COLO829 (cell line): ENCODE data around the gene ANO1.
"Not testable (repeated sequence)": the region's sequence is repeated elsewhere in the genome, so short reads cannot be mapped to it uniquely, and the experiment has no call there.

ENCODE experiments used
- DNase-seq: peaks from one replicate; pipeline ENCODE4 v3.0.0; 2012; ENCODE audit warnings: low spot score

The ANO1 gene

DNA sequence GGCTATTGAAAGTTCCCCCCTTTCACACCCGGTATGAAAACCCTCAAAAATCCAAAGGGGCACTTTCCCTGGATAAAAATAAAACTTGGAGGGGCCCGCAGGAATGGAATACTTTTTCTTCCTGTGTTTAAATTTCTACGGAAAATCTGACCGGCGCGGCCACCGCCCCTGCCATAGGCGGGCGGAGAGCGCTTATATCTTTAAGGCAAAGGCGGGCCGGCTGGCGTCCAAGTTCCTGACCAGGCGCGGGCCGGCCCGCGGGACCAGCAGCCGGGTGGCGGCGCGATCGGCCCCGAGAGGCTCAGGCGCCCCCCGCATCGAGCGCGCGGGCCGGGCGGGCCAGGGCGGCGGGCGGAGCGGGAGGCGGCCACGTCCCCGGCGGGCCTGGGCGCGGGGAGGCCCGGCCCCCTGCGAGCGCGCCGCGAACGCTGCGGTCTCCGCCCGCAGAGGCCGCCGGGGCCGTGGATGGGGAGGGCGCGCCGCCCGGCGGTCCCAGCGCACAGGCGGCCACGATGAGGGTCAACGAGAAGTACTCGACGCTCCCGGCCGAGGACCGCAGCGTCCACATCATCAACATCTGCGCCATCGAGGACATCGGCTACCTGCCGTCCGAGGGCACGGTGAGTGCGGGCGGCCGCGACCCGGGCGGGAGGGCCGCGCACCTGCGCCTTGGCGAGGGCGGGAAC lies at the start of gene ANO1:
Gene ANO1, plus strand, starts transcription at position 223 of the 686 bp plus-strand sequence. Its CDS starts 290 bp downstream, at position 513.
- no peak for DNase-seq

DNA sequence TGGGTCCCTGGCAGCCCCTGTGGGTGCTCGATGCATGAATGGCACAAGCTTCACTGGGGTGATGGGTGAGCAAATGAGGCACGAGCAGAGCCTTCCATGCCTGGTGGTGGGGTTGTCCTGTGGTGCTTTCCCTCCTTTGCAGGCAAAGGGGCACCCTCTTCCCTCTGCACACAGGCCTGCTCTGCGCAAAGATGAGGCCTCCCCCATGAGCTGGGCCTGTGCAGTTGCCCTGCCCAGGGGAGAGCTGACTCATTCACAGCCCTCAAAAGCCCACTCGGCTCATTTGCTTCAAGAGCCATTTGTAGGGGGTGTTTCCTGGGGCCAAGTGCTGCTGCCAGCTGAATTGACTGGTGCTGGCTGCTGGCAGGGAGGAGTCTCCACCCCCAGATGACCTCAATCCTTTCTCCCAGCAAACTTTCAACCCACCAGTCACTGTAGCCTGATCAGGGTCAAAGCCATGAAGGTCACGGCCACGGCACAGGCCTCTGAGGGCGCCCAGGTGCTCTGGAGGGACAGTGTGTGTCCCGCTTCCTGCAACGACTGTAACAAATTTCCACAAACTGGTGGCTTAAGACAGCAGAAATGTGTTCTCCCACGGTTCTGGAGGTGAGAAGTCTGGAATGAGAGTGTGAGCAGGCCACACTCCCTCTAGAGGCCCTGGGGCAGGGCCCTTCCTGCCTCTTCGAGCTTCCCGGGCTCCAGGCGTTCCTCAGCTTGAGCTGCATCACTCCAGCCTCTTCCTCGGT lies 48.8 kb upstream of the ANO1 start:
- DNase-seq: no peak

DNA sequence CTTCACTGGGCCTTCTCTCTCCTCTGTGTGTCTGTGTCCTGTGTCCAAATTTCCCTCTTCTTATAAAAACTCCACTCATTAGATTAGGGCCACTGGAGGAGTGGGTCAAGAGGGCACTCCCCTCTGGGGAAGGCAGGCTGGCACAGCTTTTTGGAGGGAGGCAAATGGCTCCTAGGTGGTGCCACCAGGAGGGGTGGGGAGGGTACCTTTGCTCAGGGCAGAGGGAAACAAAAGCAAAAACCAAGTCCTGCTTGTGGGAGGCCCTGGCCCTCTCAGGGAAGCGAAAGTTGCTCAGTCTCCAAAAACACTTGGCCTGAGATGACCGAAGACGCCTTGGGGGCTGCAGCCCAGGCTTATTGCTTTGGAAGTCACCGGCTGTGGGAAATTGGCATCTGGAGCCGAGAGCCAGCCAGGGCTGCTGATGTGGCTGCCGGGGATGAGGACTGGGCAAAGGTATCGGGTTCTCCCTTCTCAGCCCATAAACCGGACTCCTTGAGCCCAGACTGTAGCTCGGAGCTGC lies 48.2 kb upstream of the ANO1 start:
- no peak for DNase-seq

DNA sequence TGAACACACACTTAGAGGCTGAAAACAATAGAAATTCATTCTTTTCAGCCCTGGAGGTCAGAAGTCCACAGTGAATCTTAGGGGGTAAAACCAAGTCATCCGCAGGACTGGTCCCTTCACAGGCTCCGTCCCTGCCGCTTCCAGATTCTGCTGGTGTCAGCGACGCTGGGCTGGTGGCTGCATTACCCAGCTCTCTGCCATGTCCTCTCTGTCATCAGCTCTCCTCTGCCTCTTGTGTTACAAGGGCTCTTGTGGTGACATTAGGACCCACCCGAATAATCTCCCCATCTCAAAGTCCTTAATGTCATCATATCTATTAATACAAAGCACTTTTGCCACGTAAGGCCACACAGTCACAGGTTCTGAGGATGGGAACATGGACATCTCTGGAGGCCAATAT lies 47.7 kb upstream of the ANO1 start:
- DNase-seq: no peak

GRCh38 chr11:70031631-70032469 lies 46.3 kb upstream of the ANO1 start:
- no peak for DNase-seq

DNA sequence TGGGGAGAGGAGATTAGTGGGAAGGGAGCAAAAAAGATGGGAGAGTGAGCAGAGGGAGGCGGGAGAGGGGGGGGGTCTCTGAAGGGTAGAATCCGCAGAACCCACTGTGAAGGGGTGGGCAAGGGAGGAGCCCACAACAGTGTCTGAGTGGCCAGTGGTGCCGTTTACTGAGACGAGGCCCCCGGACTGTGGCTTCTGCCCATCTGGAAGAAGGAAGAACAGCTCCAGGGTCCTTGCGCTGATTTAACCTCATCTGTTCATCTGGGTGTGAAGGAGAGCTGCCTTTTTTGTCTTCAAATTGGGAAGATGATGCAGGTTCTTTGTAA lies 45.7 kb upstream of the ANO1 start:
- DNase-seq: no peak

GRCh38 chr11:70032943-70033710 lies 45.0 kb upstream of the ANO1 start:
- no peak for DNase-seq

DNA sequence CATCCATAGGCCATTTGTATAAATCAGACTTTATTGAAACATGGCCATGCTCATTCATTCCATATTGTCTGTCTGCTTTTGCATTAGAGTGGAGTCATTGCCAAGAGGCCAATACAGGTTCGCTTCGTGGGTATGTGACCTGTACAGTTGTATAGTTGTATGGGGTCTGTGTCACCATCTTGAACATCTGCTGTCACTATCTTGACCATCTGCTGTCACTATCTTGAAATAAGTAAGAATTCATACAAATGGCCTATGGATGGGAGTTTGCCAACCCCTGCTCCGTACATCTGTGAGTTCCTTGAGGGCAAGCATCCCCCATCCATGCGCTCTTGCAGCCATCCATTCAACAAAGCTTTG lies 44.4 kb upstream of the ANO1 start:
- DNase-seq: no peak

DNA sequence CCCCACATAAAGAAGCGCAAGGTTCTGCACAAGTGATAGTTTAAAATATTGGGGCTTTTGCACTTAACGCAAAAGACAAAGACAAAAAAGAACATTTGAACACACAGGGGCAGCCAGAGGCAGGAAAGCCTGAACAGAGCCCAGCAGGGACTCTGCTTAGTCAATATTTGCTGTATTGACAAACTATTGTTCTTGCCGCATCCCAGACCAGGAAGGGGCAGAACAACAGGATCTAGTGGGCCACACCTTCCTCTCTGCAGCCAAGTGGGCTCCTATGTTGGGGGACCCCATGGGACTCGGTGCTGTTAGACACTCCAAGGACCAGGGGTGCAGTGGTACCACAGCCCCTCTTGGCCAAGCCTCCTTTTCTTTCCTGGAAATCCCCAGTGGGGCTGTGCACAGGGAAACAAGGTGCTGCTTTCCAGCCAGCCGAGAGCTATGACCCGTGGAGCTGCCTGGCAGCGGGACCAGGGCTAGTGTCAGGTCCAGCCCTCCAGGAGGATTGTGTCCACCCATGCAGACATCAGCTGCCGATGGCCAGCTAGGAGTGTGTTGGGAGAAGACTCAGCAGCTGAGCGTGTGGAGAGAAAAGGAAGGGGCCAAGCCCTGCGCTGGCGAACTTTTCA lies 43.3 kb upstream of the ANO1 start:
- no peak for DNase-seq

- DNase-seq: not testable (repeated sequence)
These were observed 42.5 kb upstream of the ANO1 start for GRCh38 chr11:70035665-70036064.

- DNase-seq: no peak
These were observed 40.9 kb upstream of the ANO1 start for GRCh38 chr11:70036971-70037882.

- DNase-seq: no peak
These were observed 39.9 kb upstream of the ANO1 start for GRCh38 chr11:70038034-70038834.

- DNase-seq: no peak
These were observed 37.7 kb upstream of the ANO1 start for GRCh38 chr11:70040452-70040851.

DNA sequence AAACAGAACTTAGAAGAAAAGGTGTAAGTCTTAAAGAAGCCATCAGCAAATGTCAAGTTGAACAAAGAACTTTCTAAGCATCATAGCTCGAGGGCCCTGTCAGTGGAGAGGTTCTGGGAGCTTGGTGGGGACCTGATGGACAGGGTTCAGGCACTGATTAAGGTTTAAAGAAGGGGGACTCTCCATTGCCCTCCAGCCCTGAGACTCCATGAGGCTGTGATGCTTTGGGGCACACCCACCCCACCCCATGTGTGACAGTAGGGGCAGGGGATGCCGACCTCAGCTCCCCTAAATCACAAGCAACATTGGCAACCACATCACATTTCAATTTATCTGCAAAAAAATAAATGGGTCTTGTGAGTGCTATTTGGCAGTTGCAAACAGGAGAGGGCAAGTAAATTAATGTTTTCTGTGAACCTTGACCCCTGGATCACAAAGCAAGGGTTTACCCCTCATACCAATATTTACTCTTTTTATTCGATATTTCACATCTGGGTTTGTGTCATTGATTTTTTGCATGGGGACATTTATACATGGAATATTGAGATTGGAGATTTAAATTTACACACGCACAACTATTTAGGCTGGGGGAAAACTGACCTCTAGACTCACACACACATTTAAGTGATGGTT lies 37.1 kb upstream of the ANO1 start:
- no peak for DNase-seq

GRCh38 chr11:70043482-70043881 lies 34.6 kb upstream of the ANO1 start:
- no peak for DNase-seq

GRCh38 chr11:70046089-70046488 lies 32.0 kb upstream of the ANO1 start:
- no peak for DNase-seq

DNA sequence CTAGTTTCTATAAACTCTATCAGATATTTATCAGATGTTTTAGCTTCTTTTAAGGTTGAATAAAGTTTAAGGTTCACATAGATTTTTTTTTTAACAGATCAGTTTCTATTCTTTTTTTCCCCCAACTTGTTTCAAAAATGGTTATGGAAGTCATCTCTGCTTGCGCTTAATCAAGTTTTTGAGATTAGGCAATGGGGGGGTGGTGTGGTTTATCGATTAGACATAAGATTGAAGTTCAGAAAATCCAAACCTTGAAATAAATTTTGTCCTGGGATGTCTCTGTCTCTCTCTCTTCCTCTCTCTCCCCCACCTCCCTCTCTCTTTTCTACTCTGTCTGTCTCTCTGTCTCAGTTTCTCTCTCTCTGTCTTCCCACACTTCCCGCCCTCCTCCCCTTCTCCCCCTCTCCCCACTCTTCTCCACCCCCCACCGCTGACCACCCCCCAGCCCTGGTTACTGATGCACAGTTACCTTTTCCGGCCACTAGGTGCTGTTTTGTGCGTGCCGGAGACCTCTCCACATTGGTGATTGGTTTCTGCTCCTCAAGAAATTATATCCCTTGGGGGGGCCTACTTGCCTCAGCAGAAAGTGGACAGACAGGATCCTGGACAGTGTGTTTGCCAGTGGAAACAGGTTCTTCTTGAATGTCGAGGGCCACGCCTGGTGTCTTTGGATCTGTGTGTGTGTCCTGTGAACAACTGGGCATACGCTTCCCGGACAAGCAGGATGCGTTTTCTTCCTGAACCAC lies 29.7 kb upstream of the ANO1 start:
- no peak for DNase-seq

DNA sequence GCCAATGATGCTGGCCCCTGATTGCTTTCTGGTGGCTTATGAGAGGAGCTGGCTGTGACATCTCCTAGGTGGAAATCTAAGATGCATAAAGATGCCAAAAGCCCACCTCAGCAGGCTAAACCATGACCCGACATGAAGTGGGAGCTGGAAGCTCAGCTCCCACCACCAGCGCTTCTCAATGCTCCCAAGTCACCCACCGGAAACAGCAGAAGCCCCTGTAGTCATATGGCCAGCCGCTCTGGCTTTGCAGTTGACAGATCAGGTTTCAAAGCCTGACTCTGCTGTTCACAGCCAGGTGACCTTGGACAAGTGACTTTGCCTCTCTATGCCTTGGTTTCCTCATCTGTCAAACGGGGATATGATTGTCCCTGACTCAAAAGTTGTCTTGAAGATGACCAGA lies 29.1 kb upstream of the ANO1 start:
- DNase-seq: no peak
